ENCODE measurements around the gene PRSS50.

PRSS50 gene

DNA sequence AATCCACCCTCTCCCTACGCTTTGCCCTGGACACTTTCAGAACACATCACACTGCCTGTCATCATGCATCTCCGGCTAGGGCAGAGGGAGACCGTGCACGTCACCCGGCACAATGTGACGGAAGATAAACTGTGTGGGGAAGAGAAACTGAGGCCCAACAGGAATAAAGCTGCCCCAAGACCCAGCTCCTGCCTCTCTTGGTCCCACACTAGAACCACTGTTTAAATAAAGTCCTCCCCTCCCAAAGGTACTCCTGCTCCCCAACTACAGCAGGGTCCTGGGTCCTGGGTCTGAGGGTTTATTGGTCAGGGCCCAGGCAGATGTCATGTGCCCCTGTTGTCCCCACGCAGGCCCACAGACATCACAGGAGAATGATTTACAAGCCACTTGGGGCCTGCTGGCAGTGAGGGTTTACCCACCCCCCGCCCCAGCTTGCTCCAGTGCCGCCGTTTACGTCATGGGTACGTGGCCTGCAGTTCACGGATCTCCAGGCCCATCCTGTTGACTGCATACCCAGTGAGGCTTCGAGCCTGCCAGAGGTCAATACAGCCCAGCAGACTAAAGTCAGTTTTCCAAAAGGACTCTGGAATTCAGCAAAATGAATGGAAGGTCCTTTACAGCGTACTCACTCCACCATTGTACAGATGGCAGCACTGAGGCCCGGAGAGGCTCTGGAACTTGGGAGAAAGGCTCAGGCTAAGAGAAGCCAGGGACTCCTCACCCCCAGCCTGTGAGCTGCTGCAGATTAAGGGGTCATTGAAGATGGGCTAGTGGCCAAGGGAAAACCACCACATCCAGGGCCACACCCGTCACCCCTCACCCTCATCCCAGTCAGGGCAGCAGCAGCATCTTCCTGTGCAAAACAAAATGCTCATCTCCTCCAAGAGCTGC is 47.4 kb downstream of the PRSS50 start:
- no peak for DNase-seq (ENCODE audit: low spot score)

DNA sequence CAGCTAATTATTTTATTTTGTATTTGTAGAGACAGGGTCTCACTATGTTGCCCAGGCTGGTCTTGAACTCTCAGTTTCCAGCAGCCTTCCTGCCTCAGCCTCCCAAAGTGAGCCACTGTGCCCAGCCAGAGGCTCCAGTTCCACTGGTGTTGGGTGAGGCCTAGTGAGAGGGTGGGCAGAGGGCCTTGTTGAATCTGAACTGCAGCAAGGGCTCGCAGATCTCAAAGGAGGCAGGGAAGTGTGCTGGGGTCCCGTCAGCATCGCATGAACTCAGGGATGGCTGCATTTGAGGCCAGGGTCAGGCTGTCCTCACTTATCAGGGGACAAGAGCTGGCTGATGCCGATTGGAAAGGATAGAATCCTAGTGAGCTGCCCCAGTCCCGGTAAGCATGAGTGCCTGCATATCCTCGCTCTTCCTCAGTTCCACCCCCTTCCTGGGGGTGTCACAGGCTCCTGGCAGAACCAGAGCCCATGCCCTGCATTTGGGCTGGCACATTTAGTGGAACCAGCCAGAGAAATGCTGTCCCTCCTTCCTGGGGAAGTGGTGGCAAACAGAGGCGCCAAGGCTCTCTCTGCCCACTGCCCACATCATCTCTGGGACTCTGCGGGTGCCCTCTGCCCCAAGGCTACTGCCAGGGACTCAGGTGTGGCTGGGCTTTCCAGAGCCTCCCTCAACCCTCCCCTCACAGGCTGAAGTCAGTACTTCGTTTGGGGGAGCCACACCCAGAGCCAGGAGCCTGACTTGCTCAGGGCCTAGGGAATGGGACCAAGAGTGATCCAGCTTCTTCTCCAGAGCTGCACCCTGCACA is 48.3 kb downstream of the PRSS50 start:
- no peak for DNase-seq (ENCODE audit: low spot score)

DNA sequence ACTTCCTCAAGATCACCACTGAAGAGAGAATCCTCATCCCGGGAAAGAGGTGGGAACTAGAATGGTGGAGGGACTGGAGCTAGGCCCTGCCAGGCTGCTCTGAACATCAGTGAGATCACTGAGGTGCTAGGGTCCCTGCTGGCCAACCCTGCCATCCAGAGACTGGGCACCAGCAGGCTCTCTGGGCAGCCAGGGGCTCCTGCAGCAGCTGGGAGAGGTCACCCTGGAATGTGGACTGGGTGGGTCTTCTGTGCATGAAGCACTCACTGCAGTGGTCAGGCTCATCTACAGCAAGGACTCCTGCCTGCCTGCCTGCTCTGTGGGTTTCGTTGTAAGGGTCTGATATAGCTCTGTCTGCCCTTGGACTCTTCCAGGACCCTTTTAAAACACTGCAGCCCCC is 49.1 kb downstream of the PRSS50 start:
- no peak for DNase-seq (ENCODE audit: low spot score)

DNA sequence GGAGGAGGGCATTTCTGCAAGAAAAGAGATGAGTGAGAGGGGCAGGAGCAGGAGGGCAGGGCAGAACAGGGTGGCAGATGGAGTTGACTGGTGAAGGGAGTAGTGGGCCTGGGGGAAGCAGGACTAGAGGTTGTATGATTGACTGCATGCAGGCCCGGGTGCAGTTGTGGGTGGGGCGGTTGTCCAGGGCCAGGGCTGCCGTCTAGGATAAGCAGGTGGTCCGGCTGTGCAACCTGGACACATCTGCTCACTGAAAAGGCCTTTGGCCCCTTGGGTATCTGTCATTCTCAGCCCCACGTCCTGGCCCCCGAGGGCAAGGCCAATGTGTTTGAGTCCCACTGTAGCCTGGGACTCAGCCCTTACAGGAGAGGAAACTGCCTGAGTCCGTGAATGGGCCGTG is 49.6 kb downstream of the PRSS50 start:
- DNase-seq (ENCODE audit: low spot score): no peak

DNA sequence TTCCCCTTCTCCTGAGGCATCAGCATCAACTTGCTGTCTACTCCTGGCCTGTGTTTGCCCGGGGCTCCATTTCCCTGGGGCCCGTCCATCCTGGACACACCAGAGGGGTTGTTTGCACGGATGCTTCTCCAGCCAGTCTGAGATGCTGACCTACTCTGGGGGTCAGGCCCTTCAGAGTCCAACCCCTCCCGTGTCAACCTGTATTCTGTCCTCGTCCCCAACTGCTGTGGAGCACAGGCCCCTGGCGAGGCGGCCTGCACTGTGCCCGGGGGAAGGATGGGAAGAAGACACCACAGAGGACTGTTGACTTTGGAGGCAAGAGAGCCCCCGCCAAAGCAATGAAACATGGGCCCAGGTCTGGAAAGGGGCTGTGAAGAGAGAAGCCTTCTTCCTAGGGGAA is 50.0 kb downstream of the PRSS50 start:
- DNase-seq (ENCODE audit: low spot score): no peak

DNA sequence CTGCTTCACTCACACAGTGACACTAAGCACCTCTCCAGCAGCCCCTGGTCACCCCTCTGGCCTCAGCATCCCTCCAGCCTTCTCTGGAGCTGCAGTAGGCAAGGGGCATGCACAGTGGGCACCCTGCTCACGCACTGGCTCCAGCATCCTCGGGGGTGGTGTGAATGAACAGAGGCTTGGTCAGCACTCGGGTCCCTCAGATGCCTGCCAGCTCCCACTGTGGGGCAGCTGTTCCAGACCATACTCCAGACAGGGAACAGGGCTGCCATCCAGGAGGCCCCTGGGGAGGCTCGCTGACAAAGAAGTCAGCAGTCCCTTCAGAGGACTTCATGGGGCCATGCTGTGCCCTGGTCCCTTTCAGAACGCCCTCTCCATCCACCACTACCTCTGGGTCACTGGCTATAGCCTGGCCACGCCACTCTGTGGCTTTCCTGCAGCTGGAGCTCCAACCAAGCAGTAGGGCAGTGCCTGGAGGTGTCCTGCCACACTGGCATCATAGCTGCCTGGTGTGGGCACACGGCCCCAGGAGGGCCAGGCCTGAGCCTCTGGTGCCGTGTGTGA is 50.5 kb downstream of the PRSS50 start:
- DNase-seq (ENCODE audit: low spot score): no peak

DNA sequence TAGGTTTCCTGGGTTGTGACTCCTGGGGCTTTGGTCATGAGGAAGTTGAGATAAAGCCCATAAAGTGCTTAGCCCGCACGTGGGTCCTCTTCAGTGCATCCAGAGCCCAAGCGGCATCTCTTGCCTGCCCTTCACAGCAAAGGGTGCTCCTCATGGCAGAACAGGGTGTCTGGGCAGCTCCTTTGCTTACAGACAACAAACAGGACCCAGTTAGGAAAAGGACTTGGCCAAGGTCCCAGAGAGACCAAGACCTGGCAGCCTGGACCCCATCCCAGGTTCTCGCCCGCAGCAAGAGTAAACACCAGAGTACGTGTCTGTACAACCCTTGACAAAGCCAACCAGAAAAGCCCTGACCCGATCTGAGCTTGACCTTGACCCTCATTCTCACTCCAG is 51.2 kb downstream of the PRSS50 start:
- DNase-seq (ENCODE audit: low spot score): no peak

DNA sequence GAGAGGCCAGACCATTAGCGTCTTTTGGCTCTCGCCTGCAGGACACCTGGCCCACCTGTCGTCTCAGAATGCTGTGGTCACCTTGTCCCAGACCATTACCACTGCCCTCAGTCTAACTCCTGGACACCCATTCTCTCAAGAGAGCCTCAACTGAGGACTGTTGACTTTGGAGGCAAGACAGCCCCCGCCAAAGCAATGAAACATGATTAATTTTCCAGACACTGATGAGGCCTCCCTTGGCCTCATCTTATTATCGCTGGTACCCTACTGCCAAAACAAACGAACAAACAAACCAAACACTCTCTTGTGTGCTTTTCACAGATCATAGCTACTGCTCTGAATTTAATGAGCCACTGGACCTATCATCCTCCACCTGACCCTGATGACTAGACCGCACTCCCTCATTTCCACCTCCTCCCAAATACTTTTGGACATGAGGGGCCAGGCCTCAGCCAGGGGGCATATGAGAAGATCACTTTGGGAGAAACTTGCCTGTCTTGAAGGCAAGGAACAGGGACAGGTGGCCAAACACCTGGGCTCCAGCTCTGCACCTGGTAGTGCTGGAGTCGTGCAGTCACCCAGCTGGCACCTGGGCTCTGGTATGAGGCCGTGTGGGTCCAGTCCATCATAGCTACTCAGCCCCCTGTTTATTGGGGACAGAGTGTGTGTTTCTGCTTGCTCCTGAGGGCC is 51.8 kb downstream of the PRSS50 start:
- DNase-seq (ENCODE audit: low spot score): no peak

DNA sequence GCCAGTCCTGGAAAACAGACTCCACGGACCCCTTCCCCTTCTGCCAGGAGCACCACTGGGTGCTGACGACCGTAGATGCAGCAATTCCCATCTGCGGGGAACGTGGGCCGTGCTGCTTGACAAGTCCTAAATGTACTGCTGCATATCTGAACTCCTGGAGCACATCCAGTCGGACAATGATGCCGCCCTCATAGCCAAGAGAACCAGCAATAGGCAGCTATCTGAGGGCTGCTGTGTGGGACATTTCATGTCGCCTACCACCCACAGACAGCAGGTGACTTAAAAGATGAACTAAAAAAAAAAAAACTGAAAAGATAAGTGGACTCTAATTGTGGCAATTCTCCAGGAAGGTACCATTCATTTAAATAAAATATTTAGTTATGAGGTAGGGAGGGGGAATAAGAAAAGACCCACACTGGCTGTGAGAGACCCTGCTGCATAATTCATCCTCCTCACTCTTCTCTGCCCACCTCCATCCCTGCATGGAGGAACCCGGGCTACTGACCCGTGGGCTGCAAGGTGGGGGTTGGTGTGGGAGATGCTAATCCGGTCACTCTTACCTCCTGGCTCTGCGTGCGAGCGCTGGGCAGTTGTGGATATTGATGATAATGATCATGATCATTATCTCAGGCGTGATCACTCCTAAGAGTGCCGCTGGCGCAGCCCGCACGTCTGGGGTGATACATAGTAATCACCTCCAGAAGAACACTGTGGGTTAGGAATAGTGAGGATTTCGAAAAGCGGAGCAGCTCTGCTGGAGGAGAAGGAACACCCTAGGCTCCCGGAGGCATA is 52.5 kb downstream of the PRSS50 start:
- no peak for DNase-seq (ENCODE audit: low spot score)

DNA sequence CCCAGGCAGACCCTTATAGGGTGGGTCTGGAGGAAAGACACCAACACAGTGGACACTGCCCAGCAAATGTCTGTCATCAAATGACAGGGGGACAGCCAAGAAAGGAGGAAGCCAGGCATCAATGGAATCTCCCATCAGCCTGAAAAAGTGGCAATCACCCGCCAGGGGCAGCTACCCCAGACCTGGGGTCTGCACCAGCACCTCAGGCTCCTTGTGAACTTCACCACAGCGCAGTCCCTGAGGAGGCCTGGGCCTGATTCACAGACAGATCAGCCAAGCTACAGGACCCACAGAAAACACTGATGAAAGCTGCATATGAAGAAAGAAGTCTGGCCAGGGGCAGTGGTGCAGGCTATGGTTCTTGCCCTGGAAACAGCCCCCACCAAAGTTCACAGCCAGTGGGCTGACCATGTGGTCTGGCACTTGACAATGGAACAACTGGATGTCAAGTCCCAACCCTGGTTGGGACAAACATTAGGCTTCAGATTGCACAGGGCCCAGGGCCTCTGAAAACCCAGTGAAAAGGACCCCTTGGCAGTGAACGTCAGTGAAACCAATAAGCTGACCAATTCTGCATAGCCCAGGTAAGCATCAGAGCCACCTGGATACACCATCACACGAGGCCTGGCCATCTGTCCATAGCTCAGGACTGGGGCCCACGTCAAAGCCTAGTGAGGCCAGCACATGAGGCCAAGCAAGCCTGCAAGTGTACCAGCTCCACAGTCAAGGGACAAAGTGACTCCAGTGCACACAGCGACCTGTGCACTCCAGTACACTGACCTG is 53.3 kb downstream of the PRSS50 start:
- DNase-seq (ENCODE audit: low spot score): no peak

DNA sequence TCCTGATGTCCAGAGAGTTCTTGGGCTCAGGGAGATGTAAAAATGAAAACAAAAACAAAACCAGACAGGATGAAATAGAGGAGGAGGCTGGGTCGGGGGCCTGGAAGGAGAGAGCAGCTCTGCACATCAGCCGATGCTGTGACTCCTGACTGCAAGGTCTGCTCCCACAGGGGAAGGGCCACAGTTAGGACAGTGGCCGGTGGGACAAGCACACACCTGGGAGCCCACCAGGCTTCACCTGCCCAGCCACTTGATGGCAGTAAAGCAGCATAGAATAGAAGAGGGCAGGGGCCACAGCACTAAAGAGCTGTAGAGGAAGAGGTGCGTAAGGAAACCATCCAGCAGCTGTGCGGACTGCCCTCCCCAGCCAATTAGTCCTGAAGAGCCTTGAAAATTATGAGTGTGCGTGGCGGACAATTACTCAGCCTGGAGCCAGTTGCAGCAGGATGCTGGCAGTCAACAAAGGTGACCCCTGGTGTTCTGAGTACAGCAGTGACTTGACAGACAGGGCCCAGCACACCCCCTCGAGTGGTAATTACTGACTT is 54.0 kb downstream of the PRSS50 start:
- no peak for DNase-seq (ENCODE audit: low spot score)

DNA sequence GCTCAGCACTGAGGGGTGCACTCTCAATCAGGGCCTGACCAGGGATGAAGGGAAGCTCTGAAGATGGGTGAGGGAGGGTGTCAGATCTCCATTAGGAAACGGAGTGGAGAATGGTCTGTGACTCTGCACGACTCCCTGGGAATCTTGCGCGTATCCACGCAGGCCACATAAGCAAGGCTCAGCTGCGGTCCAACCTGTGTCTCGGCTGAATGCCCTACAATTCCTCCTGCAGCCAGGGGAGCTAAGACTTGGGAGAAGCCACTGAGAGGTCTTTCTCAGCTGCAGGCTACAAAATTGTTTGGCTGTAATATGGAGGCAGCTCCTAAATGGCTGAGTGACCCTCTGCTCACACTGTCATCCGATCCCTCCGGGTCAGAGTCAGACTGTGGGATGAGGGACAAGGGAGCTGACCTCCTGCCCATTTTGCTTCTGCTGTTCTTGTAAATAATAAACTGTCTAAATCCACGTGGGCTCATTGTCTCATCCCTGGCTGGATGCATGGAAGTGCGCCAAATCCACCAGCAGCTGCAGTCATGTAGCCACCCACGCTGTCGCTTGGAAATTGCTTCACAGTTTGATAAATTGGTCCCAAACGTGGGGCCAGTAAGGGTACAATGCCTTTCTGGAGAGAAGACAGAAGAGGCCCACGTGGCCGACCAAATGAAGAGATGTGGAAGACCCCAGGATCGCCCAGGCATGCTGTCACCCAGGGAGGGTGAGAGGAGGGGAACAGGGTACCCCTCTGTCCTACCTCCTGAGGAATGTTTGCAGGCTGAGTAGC is 54.7 kb downstream of the PRSS50 start:
- peak; percentile 15 for DNase-seq (ENCODE audit: low spot score)
